Thoracic aorta (tissue), 2 donors: ENCODE measurements around the gene WSCD2. TPM values are rescaled to one million over a fixed set of nuclear protein-coding genes. Genes with fewer than 3 reads are reported as not detected.

Experiments used
- ATAC-seq: fragments of 150-250 bp; one replicate; pipeline ENCODE4 v1.8.0; 2017; ENCODE audit warnings: low read depth; ENCODE audit not compliant: insufficient number of reproducible peaks, low FRiP score
- DNase-seq: peaks from one replicate; pipeline ENCODE4 v3.0.0-alpha.2; 2020; ENCODE audit warnings: low spot score
- H3K27ac ChIP-seq, 2 donors: fragments of 200-600 bp; sonication (generic); 1 replicate in 1 of 2; 2 replicates in 1 of 2; pipeline ENCODE4 v1.5.1; 2016; ENCODE audit warnings: mild to moderate bottlenecking in 2 of 2, moderate library complexity in 2 of 2
- H3K27me3 ChIP-seq: fragments of 200-600 bp; sonication (generic); replicated peaks from 2 replicates; pipeline ENCODE4 v1.6.0; 2016; ENCODE audit warnings: mild to moderate bottlenecking; ENCODE audit not compliant: insufficient read depth
- H3K36me3 ChIP-seq: fragments of 200-600 bp; sonication (generic); one replicate; pipeline ENCODE4 v1.5.1; 2016
- H3K4me1 ChIP-seq, 2 donors: fragments of 200-600 bp; sonication (generic); 1 replicate in 1 of 2; 2 replicates in 1 of 2; pipeline versions ENCODE4 v1.5.1 to v1.6.0; 2016; ENCODE audit warnings: low read depth in 2 of 2, mild to moderate bottlenecking in 1 of 2; ENCODE audit not compliant: control insufficient read depth in 1 of 2
- H3K4me3 ChIP-seq: fragments of 200-600 bp; sonication (generic); 2 replicates; pipeline ENCODE4 v1.5.1; 2016; ENCODE audit warnings: mild to moderate bottlenecking
- H3K9me3 ChIP-seq: fragments of 200-600 bp; sonication (generic); 2 replicates; pipeline ENCODE4 v1.5.1; 2016
- CTCF ChIP-seq: fragments of 200-600 bp; sonication (generic); IDR thresholded peaks from one replicate; pipeline ENCODE4 v1.5.1; 2019; ENCODE audit warnings: antibody characterized with exemption
- total RNA-seq, 2 donors: library from RNA; depleted of rRNA; stranded (reverse); fragments of >200 nt; gene quantifications; one replicate each; pipeline versions ENCODE4 v1.1.0 to v1.2.3, GENCODE V29; 2016

WSCD2 gene
- total RNA-seq, 2 donors from 2014 or later = 3.3 to 6.9 TPM

- Histone ChIP-seq H3K9me3 (no peaks in the 10 kb centered on the region), H3K4me1 (no peaks in the 10 kb centered on the region), H3K36me3 (no peaks in the 10 kb centered on the region), H3K27ac (no peak overlapping the region), H3K4me3 (no peak overlapping the region), H3K27me3 (no peaks in the 10 kb centered on the region)
- no peak for ATAC-seq
- TF ChIP-seq CTCF = no peak
- DNase-seq = no peak
Measured at GRCh38 chr12:108140501-108140900, 11.4 kb downstream of the WSCD2 start.

GRCh38 chr12:108141600-108142130, 12.6 kb downstream of the WSCD2 start:
- Histone ChIP-seq H3K4me3 (no peak overlapping the region), H3K4me1 (no peaks in the 10 kb centered on the region), H3K36me3 (no peaks in the 10 kb centered on the region), H3K27ac (no peak overlapping the region), H3K27me3 (no peaks in the 10 kb centered on the region), H3K9me3 (no peaks in the 10 kb centered on the region)
- DNase-seq (no peak), ATAC-seq (no peak)
- no peak for TF ChIP-seq CTCF

- no peak for TF ChIP-seq CTCF
- Histone ChIP-seq H3K9me3 (no peaks in the 10 kb centered on the region), H3K4me1 (no peaks in the 10 kb centered on the region), H3K27ac (no peak overlapping the region), H3K27me3 (no peaks in the 10 kb centered on the region), H3K4me3 (no peak overlapping the region), H3K36me3 (no peaks in the 10 kb centered on the region)
- ATAC-seq (no peak), DNase-seq (no peak)
Measured at GRCh38 chr12:108143144-108143543, 14.1 kb downstream of the WSCD2 start.

GRCh38 chr12:108144080-108144479, 15.0 kb downstream of the WSCD2 start:
- TF ChIP-seq CTCF = no peak
- Histone ChIP-seq H3K4me3 (no peak overlapping the region), H3K36me3 (no peaks in the 10 kb centered on the region), H3K4me1 (no peaks in the 10 kb centered on the region), H3K27me3 (no peaks in the 10 kb centered on the region), H3K27ac (no peak overlapping the region), H3K9me3 (no peaks in the 10 kb centered on the region)
- ATAC-seq (no peak), DNase-seq (no peak)

GRCh38 chr12:108145011-108145410, 15.9 kb downstream of the WSCD2 start:
- no peaks in the 10 kb centered on the region for H3K36me3 ChIP-seq
- no peak overlapping the region for H3K27ac ChIP-seq
- no peaks in the 10 kb centered on the region for H3K27me3 ChIP-seq
- no peaks in the 10 kb centered on the region for H3K9me3 ChIP-seq
- no peak for TF ChIP-seq CTCF
- no peak for DNase-seq
- no peak for ATAC-seq
- no peaks in the 10 kb centered on the region for H3K4me1 ChIP-seq
- H3K4me3 ChIP-seq = no peak overlapping the region
